ENCODE data around the gene RCOR1. TPM values are rescaled to one million over a fixed set of nuclear protein-coding genes. Genes with fewer than 3 reads are reported as not detected.

Gene RCOR1
- total and polyA plus RNA-seq, 2 of the 8 experiments (the other 6 are each of a cell fraction or from before 2014, with no cell fraction given) = 12.3 to 26.3 TPM

DNA sequence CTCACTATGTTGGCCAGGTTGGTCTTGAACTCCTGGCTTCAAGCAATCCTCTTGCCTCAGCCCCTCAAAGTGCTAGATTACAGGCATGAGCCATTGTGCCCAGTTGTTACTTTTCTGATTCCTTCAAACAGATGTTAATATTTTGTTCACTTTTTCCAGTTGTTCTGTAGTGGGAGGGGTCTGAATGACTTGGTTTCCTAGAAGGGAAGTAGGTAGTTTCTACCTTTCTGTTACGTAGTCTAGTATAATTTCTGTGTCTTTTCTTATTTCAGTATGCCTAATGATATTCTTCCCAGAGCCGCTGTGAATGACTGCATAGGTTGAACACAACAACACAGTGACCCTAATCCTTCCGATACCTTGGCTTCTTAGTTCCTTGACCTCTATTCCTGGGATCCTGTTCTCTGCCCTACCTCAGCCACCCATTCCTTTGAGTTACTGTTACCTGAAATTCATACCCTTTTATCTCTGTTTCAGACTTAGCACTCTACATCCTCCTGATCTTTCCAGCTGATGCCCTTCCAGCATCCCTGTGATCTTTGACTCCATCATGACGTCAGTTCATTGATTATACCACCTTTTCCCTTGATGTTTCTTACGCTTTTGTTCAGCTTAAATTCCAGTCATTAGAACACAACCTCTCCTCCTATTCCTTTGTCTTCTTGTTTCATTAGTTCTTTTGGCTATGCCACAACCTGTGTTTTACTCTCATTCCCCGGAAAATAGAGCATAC is 33.3 kb downstream of the RCOR1 start:
- Histone ChIP-seq H3K79me2 (ENCODE audit: control insufficient read depth in 1 of 2, insufficient read depth in 2 of 2, low read length in 2 of 2) (peaks cover 6 to 81% of the 10 kb centered on the region in 2 experiments), H4K5ac (ENCODE audit: insufficient read length, low read depth, low read length) (no peak overlapping the region), H2BK120ac (replicated peaks; ENCODE audit: low read depth, low read length) (no peak overlapping the region), H4K8ac (ENCODE audit: extremely low read depth, insufficient read depth, low read length) (no peak overlapping the region), H3K79me1 (ENCODE audit: low read depth, low read length) (peaks cover 14% of the 10 kb centered on the region), H3K9ac (replicated peaks in 1 of 4; ENCODE audit: extremely low read depth in 1 of 4, low read depth in 3 of 4, low read length in 3 of 4) (no peak overlapping the region), H2BK5ac (ENCODE audit: low read depth, low read length) (no peak overlapping the region), H3K18ac (ENCODE audit: extremely low read depth, low read length) (no peak overlapping the region), H3K4me1 (replicated peaks in 1 of 4; ENCODE audit: control insufficient read depth in 3 of 4, insufficient read depth in 4 of 4, low read length in 3 of 4) (peaks cover 0 to 28% (median 20%) of the 10 kb centered on the region in 4 experiments), H3K4me2 (ENCODE audit: insufficient read depth in 1 of 2, low read depth in 2 of 2, low read length in 2 of 2) (no peak overlapping the region), H3K27ac (ENCODE audit: low read depth, low read length) (no peak overlapping the region), H3K4me3 (ENCODE audit: extremely low read depth in 1 of 4, insufficient read depth in 2 of 4, low read depth in 3 of 4, low read length in 4 of 4) (no peak overlapping the region), H3K27me3 (replicated peaks in 1 of 4; ENCODE audit: control insufficient read depth in 3 of 4, extremely low read depth in 1 of 4, insufficient read depth in 3 of 4, low read length in 3 of 4) (no peaks in the 10 kb centered on the region), H2AFZ (ENCODE audit: low read length) (no peak overlapping the region), H3K56ac (replicated peaks; ENCODE audit: insufficient read length, low read depth, low read length) (no peak overlapping the region), H2BK15ac (ENCODE audit: low read length) (no peak overlapping the region), H3K36me3 (ENCODE audit: control insufficient read depth in 2 of 4, insufficient read depth in 4 of 4, low read length in 3 of 4) (no peaks in the 10 kb centered on the region; a peak in 2 of 8 replicates), H2AK5ac (ENCODE audit: low read depth, low read length) (no peak overlapping the region; the same call in 1 of the 2 replicates), H2BK12ac (ENCODE audit: low read depth, low read length) (no peak overlapping the region), H2BK20ac (ENCODE audit: low read length) (no peak overlapping the region), H3K14ac (ENCODE audit: insufficient read length) (no peak overlapping the region), H3K9me3 (ENCODE audit: insufficient read depth in 2 of 2, low read depth in 1 of 2, low read length in 1 of 2) (no peaks in the 10 kb centered on the region), H4K20me1 (replicated peaks in 1 of 2; ENCODE audit: control insufficient read depth in 1 of 2, insufficient read depth in 2 of 2, low read length in 2 of 2) (peaks cover 3 to 8% of the 10 kb centered on the region in 2 experiments), H4K91ac (replicated peaks; ENCODE audit: insufficient read length, low read length) (no peak overlapping the region), H3K23ac (ENCODE audit: insufficient read length) (no peak overlapping the region), H3K4ac (replicated peaks; ENCODE audit: insufficient read length, low read depth, low read length) (no peak overlapping the region), H3K23me2 (ENCODE audit: low read depth, low read length) (no peaks in the 10 kb centered on the region)
- DNase-seq (ENCODE audit: low read depth in 1 of 2, low spot score in 2 of 2) (no peak), FAIRE-seq (no peak)
- WGBS, 2 experiments (ENCODE audit: extremely low coverage in 1 of 2, insufficient coverage in 1 of 2, insufficient read length in 1 of 2, insufficient replicate concordance in 2 of 2, low coverage in 1 of 2, low lambda C conversion rate in 2 of 2, missing lambda C conversion rate in 1 of 2) = 88% methylated on average over 6 of the region's 6 CpGs; no CpG with 5 or more reads in 1 of the 2 experiments
- ChIA-PET POLR2A (ENCODE audit: partially characterized antibody) (interaction anchor here (0.6 to 0.8 kb wide), 2 partner anchors 80 to 149 kb away, joined by 3 read pairs; no protein-coding TSS in a partner anchor), CTCF (ENCODE audit: partially characterized antibody) (interaction anchor here (0.6 to 2.6 kb wide), 9 partner anchors 15 to 100 kb away, joined by 3 to 12 read pairs (median 4); no protein-coding TSS in a partner anchor)
- TF ChIP-seq NRF1 (IDR thresholded peaks at IDR 0.05; ENCODE audit: low read depth, low read length) = no peak
- TF ChIP-seq BRCA1 (IDR thresholded peaks at IDR 0.05; ENCODE audit: low read depth, low read length) = no peak
- no peak for TF ChIP-seq GTF2F1 (IDR thresholded peaks at IDR 0.05; ENCODE audit: borderline replicate concordance, low read depth, low read length)
- TF ChIP-seq RFX5 (IDR thresholded peaks at IDR 0.05; ENCODE audit: borderline replicate concordance, low read depth, low read length) = no peak
- no peak for TF ChIP-seq SIX5 (IDR thresholded peaks at IDR 0.05; ENCODE audit: low read depth, low read length)
- TF ChIP-seq TCF12 (IDR thresholded peaks at IDR 0.05; ENCODE audit: low read depth, low read length) = no peak
- no peak for TF ChIP-seq NANOG (IDR thresholded peaks at IDR 0.05; ENCODE audit: insufficient read depth, low read depth, low read length, poor library complexity, severe bottlenecking)
- TF ChIP-seq BCL11A (IDR thresholded peaks at IDR 0.05; ENCODE audit: low read depth in 2 of 2, low read length in 2 of 2) = no peak
- no peak for TF ChIP-seq PHF8 (conservative IDR thresholded peaks at IDR 0.05; ENCODE audit: low read depth, low read length)
- TF ChIP-seq SIN3A (conservative IDR thresholded peaks at IDR 0.05 in 1 of 2, IDR thresholded peaks at IDR 0.05 in 1 of 2; ENCODE audit: low read depth in 1 of 2, low read length in 2 of 2) = no peak
- TF ChIP-seq CHD1 (IDR thresholded peaks at IDR 0.05; ENCODE audit: low read depth, low read length) = no peak
- no peak for TF ChIP-seq RBBP5 (IDR thresholded peaks at IDR 0.05; ENCODE audit: borderline replicate concordance, low read depth, low read length)
- TF ChIP-seq SP4 (IDR thresholded peaks at IDR 0.05; ENCODE audit: low read length) = no peak
